Ovary (tissue), 9 donors: ENCODE measurements around the gene SEMA3G. TPM values are rescaled to one million over a fixed set of nuclear protein-coding genes. Genes with fewer than 3 reads are reported as not detected.

Source experiments
- DNase-seq, 5 donors: peaks; one replicate each; pipeline ENCODE4 v3.0.0-alpha.2; 2019 to 2020
- H3K27ac ChIP-seq, 2 donors: fragments of 200-600 bp; one replicate each; pipeline versions ENCODE4 v1.5.1 to v1.8.0; 2019 to 2022
- H3K27me3 ChIP-seq: fragments of 200-600 bp; one replicate; pipeline ENCODE4 v1.8.0; 2022
- H3K36me3 ChIP-seq: fragments of 200-600 bp; sonication (generic); one replicate; pipeline ENCODE4 v1.5.1; 2019
- H3K4me1 ChIP-seq: one replicate; pipeline ENCODE4 v1.8.1; 2013; ENCODE audit warnings: mild to moderate bottlenecking, moderate library complexity; ENCODE audit not compliant: insufficient read depth
- H3K4me3 ChIP-seq: fragments of 200-600 bp; sonication (generic); one replicate; pipeline ENCODE4 v1.5.1; 2017
- H3K9me3 ChIP-seq, 2 donors: fragments of 200-600 bp in 1 of 2; sonication (generic) in 1 of 2; one replicate each; pipeline versions ENCODE4 v1.5.1 to v1.8.1; 2013 to 2019; ENCODE audit warnings: mild to moderate bottlenecking in 1 of 2, moderate library complexity in 1 of 2
- CTCF ChIP-seq, 3 donors: fragments of 450-650 bp in 2 of 3; fragments of 200-600 bp in 1 of 3; IDR thresholded peaks; one replicate each; pipeline versions ENCODE4 v1.5.1 to v1.8.0; 2016 to 2022; ENCODE audit warnings: antibody characterized with exemption in 3 of 3, mild to moderate bottlenecking in 1 of 3
- EP300 ChIP-seq: sonication (generic); formaldehyde crosslinking; IDR thresholded peaks from one replicate; pipeline ENCODE4 v1.6.1; 2017; ENCODE audit warnings: antibody characterized with exemption
- POLR2A ChIP-seq: fragments of 450-650 bp; IDR thresholded peaks from one replicate; pipeline ENCODE4 v1.6.1; 2017; ENCODE audit warnings: antibody characterized with exemption, mild to moderate bottlenecking, moderate library complexity
- WGBS, 3 donors: extraction: QIAGEN DNeasy Blood & Tissue Kit in 1 of 3; methylation state at CpG; one replicate each; pipeline versions ENCODE4 v1.1.5 to v1.1.7; 2013 to 2017; 5-methylcytosine and 5-hydroxymethylcytosine counted together
- intact Hi-C, 4 donors: fragments of 100-400 bp; cut with DNase I; formaldehyde crosslinking; loops; one replicate each; pipeline versions ENCODE4 v1.11.0 to v1.15.1; 2022 to 2023
- polyA plus RNA-seq, 2 donors: library from polyadenylated mRNA; stranded (reverse); fragments of 200-250 nt in 1 of 2; fragments of 350-450 nt in 1 of 2; fragmentation: Illumina TruSeq in 1 of 2; extraction: RNeasy Lipid Tissue Mini Kit (QIAGEN cat#74804) in 1 of 2; gene quantifications; one replicate each; pipeline ENCODE4 v1.2.3, GENCODE V29; 2013 to 2014
- total RNA-seq, 7 donors: library from RNA; depleted of rRNA in 2 of 7; stranded (reverse); fragments of >200 nt in 2 of 7; fragmentation: NEBNext Ultra II Directional in 3 of 7; extraction: Animal tissue kit (Norgen Biotek cat#: 25700) in 3 of 7; gene quantifications; one replicate each; pipeline versions ENCODE4 v1.1.0 to v1.2.4, GENCODE V29; 2016 to 2023
- donor health status: DM: no; HTN: no; CAD: no; lungs with moderate emphysema.
- donor health status: DM: no; HTN: no; CAD: no.
- donor health status: Bipolar disorder and iron deficiency.
- donor health status: DM: yes; HTN: yes; CAD: no.
- donor health status: DM: no; HTN: no; CAD: no.
- donor health status: DM: yes; HTN: yes; CAD: no.

Gene SEMA3G
- total and polyA plus RNA-seq, 9 donors: 1.5 to 12.3 (median 4.6) TPM

- H3K27ac ChIP-seq: no peak overlapping the region
- no peaks in the 10 kb centered on the region for H3K36me3 ChIP-seq
- no peak for DNase-seq
- 81 to 91% (median 87%) methylated on average over 25 of the region's 25 CpGs for WGBS, 3 donors
- no peak for TF ChIP-seq EP300
- no peak for TF ChIP-seq POLR2A
- no peak for TF ChIP-seq CTCF (IDR thresholded peaks at IDR 0.05)
- H3K4me3 ChIP-seq: no peak overlapping the region
- no peaks in the 10 kb centered on the region for H3K9me3 ChIP-seq
- no peaks in the 10 kb centered on the region for H3K27me3 ChIP-seq
- H3K4me1 ChIP-seq: no peaks in the 10 kb centered on the region
- intact Hi-C loops: no loop called here
These were observed 864 bp downstream of the SEMA3G start for GRCh38 chr3:52443791-52444687.

GRCh38 chr3:52443268-52443610, 1.7 kb downstream of the SEMA3G start:
- WGBS, 3 donors: 91 to 95% (median 91%) methylated on average over 8 of the region's 8 CpGs

GRCh38 chr3:52442409-52443267, 2.3 kb downstream of the SEMA3G start:
- Histone ChIP-seq H3K4me1 (no peaks in the 10 kb centered on the region), H3K27me3 (no peaks in the 10 kb centered on the region), H3K4me3 (no peak overlapping the region), H3K27ac (no peak overlapping the region), H3K9me3 (no peaks in the 10 kb centered on the region), H3K36me3 (no peaks in the 10 kb centered on the region)
- WGBS, 3 donors: 92 to 93% (median 93%) methylated on average over 15 to 16 of the region's 16 CpGs
- TF ChIP-seq POLR2A (no peak), EP300 (no peak), CTCF (IDR thresholded peaks at IDR 0.05) (no peak)
- intact Hi-C loops: no loop called here
- DNase-seq: no peak

More at GRCh38 chr3:52443268-52443610, 1.7 kb downstream of the SEMA3G start:
- TF ChIP-seq EP300: no peak
- TF ChIP-seq CTCF (IDR thresholded peaks at IDR 0.05): no peak
- no peak for TF ChIP-seq POLR2A
- Histone ChIP-seq H3K4me3 (no peak overlapping the region), H3K36me3 (no peaks in the 10 kb centered on the region), H3K27me3 (no peaks in the 10 kb centered on the region), H3K4me1 (no peaks in the 10 kb centered on the region), H3K9me3 (no peaks in the 10 kb centered on the region), H3K27ac (no peak overlapping the region)
- intact Hi-C loops: no loop called here
- no peak for DNase-seq

- H3K9me3 ChIP-seq: no peaks in the 10 kb centered on the region
- no peak overlapping the region for H3K4me3 ChIP-seq
- no peaks in the 10 kb centered on the region for H3K27me3 ChIP-seq
- 85 to 91% (median 88%) methylated on average over 13 to 18 of the region's 18 CpGs for WGBS, 3 donors
- no peak for DNase-seq
- peaks cover 2% of the 10 kb centered on the region for H3K4me1 ChIP-seq
- no peak overlapping the region for H3K27ac ChIP-seq
- H3K36me3 ChIP-seq: no peaks in the 10 kb centered on the region
- intact Hi-C loops: no loop called here
- TF ChIP-seq EP300 (no peak), CTCF (IDR thresholded peaks at IDR 0.05) (no peak), POLR2A (no peak)
These were observed 3.1 kb downstream of the SEMA3G start for GRCh38 chr3:52441772-52442332.
